ENCODE measurements around the gene CHST13. TPM values are rescaled to one million over a fixed set of nuclear protein-coding genes. Genes with fewer than 3 reads are reported as not detected.
A peak's percentile ranks its signal among the peaks of the same experiment; 100 is the strongest.
"Not testable (repeated sequence)": the region's sequence is repeated elsewhere in the genome, so short reads cannot be mapped to it uniquely, and the experiment has no call there.

The CHST13 gene
- total RNA-seq, 1 donor from 2014 or later, result 0.10 TPM

- DNase-seq (ENCODE audit: low read depth), result no peak
Observed at GRCh38 chr3:126525853-126526667, 2.1 kb downstream of the CHST13 start.

DNA sequence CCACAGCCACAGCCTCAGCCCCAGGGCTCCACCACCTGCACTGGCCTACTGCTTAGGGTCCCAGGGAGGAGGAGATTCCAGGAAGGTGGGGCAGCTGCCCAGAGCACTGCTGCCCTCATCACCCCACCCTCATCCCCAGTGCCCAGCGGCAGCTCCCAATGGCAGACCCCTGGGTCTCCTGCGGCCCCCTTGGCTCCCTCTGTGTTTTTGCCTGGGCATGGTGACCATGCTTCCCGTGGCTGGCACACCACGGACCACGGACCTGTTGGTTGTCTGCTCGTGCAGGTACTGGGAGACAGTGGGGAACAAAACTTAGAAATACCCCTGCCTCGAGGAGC lies 2.7 kb downstream of the CHST13 start:
- no peak for DNase-seq (ENCODE audit: low read depth)

GRCh38 chr3:126527006-126527405 lies 3.1 kb downstream of the CHST13 start:
- DNase-seq (ENCODE audit: low read depth), result no peak

GRCh38 chr3:126527455-126528211 lies 3.7 kb downstream of the CHST13 start:
- no peak for DNase-seq (ENCODE audit: low read depth)

DNA sequence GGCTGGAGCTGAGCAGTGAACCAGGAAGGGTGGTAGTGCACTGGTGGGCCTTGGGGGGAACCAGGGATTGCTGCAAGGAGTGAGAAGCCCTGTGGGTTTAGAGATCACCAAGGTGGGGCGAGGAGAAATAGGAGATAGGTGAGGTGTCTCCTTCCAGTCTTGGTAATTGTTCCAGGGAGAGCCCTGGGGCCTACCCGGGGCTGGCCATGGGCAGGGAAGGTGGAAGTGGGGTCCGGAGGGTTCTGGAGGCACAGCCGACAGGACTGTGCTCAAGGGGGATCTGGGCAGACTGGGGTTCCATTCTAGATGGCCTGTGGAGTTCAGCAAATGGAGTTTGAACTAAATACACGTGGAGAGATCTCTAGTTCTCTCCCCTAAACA lies 4.5 kb downstream of the CHST13 start:
- no peak for DNase-seq (ENCODE audit: low read depth)

- DNase-seq (ENCODE audit: low read depth), result peak; percentile 82
Observed at GRCh38 chr3:126528800-126529541, 5.0 kb downstream of the CHST13 start.

GRCh38 chr3:126529585-126530170 lies 5.7 kb downstream of the CHST13 start:
- no peak for DNase-seq (ENCODE audit: low read depth)

DNA sequence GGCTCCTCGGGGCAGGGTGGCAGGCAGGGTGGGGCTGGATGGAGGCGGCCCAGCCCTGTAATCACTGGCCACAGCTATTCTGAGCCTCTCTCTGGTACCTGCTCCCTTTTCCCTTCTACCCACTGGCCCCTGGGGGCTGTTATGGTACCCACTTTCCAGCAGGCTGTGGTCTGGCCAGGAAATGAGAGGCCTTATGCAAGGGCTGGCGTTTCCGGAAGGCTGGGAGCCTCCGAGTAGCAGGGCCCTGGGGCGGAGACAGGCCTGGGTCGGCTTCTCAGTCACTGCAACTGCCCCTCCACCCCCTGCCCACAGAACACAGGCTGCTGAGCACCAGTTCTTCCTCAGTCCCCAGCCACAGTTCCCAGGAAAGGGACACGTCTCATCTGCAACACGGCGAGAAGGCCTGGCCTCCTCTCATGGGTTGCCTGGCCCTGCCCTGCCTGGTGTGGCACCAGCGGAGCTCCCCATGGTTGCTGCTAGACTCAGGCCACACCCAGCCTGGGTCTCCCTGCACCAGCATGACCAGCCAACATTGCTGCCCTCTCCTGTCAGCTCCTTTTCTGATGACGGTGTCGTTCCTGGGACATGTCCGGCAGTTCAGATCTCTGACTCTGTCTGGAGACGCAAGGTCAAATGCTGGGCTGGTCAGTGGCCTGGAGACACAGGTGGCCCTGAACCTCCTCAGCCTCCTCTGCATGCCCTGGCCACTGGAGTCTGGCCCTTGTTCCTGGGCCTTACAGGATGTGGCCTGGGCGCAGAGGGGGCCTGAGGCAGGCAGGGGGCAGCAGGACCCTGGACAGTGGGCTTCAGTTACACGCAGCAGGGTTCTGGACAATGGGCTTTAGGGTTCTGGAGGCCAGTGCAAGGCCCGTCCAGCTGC lies 6.5 kb downstream of the CHST13 start:
- DNase-seq (ENCODE audit: low read depth), result no peak

DNA sequence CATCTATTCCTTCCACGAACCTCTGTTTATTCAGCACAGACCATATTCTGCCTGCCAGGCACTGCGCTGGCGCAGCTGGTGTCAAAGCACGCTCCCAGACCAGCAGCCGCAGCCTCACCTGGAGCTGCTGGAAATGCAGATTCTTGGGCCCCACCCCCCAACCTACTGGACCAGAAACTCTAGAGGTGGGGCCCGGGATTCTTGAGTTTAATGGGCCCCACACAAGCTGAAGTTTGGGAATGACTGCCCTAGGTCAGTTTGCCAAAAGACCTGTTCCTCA lies 7.0 kb downstream of the CHST13 start:
- no peak for DNase-seq (ENCODE audit: low read depth)

DNA sequence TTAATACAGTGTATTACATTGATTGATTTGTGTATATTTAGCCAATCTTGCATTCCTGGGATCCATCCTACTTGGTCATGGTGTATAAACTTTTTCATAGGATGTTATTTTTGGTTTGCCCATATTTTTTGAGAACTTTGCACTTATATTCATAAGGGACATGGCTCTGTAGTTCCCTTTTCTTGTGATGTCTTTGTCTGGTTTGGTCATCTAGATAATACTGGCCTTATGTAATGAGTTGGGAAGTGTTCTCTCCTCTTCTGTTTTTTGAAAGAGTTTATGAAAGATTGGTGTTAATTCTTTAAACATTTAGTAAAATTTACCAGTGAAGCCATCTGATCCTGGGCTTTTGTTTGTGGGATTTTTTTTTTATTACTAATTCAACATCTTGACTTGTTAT lies 9.6 kb downstream of the CHST13 start:
- DNase-seq (ENCODE audit: low read depth), result no peak

DNA sequence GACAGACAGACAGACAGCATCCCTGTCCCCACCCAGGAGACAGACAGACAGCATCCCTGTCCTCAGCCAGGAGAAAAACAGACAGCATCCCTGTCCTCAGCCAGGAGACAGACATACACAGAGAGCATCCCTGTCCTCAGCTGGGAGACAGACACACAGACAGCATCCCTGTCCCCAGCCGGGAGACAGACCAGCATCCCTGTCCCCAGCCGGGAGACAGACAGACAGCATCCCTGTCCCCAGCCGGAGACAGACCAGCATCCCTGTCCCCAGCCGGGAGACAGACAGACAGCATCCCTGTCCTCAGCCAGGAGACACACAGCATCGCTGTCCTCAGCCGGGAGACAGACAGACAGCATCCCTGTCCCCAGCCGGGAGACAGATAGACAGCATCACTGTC lies 10.8 kb downstream of the CHST13 start:
- DNase-seq (ENCODE audit: low read depth), result not testable (repeated sequence)

- no peak for DNase-seq (ENCODE audit: low read depth)
Observed at GRCh38 chr3:126535636-126536035, 11.7 kb downstream of the CHST13 start.

GRCh38 chr3:126536126-126536525 lies 12.2 kb downstream of the CHST13 start:
- DNase-seq (ENCODE audit: low read depth), result no peak

DNA sequence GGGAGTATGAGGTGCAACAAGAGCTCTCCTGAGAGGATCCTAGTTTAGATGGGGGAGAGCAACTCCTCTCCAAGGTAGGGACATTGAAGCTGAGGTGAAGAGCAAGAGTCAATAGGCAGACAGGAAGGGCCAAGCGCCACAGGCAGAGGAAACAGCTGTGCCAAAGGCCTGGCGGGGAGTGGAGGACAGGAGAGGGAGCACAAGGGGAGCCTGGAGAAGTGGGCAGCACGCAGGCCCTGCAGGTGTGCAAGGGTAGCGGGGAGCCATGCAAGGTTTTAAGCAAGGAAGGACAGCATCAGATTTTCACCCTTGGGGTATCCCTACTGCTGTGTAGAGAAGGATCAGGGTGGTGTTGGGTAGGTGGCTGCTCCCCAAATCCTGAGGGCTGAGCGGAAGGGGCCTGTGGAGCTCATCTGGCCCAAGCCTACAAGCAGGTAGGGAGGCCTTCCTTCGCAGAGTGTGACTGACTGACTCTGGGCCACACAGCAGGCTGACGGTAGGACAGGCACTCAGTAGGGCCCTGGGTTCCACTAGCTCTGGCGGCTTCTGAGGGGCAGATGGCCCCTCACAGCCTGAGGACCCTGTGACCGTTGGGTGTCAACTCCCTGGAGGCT lies 13.3 kb downstream of the CHST13 start:
- DNase-seq (ENCODE audit: low read depth), result no peak

- no peak for DNase-seq (ENCODE audit: low read depth)
Observed at GRCh38 chr3:126537730-126538281, 13.9 kb downstream of the CHST13 start.

DNA sequence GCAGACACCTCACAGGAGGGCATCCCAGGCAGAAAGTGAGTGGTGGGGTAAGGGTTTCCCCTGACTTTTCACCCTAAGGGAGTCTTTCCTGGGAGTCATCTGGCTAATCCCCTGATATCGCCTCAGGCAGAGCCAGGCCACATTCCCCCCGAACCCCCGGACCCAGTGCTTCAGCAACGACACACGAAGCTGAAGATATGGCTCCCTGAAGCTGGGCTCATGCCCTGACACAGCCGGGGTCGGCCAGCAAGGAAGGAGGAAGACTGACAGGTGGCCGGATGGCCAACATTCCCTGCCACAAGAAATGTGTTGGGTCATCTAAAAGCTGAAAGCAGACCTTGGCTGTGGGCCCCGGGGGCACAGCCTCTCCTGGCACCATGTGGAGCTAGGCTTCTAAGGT lies 14.4 kb downstream of the CHST13 start:
- DNase-seq (ENCODE audit: low read depth), result no peak

- no peak for DNase-seq (ENCODE audit: low read depth)
Observed at GRCh38 chr3:126538966-126539365, 15.0 kb downstream of the CHST13 start.

DNA sequence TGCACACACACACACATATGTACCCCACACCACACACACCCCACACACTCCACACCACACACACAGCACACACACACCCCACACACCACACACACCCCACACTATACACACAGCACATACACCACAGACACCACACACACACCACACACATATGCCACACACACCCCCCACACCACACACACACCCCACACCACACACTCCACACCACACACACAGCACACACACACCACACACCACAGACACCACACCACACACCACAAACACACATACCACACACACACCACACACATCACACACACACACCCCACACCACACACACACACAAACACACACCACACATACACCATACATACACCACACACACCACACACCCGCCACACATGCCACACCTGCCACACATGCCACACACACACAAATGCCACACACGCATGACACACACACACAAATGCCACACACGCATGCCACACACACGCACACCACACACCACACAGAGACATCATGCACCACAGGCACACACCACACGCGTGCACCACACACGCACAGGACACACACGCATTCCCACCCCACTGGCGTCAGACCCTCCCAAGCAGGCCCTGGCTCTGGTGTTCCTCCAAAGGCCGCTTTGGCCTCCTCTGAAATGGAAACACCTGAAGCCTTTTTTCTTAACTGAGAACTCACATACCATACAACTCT lies 15.7 kb downstream of the CHST13 start:
- DNase-seq (ENCODE audit: low read depth), result no peak

DNA sequence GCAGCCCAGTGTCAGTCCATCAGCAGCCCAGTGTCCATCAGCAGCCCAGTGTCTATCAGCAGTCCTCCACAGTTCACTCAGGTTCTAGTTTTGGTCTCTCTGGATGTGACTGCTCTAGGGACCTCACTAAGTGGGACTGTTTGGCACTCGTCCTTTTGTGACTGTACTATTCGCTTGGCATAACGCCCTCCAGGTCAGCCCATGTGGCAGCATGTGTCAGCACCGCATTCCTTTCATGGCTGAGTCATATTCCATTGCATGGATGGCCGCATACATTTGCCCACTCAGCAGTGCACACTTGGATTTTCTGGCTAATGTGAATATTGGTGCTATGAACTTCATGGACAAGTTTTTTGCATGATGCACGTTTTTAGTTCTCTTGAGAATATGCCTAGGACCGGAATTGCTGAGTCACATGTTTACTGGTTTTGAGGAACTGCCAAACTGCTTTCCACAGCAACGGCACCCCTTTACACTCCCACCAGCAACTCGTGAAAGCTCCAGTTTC lies 16.4 kb downstream of the CHST13 start:
- DNase-seq (ENCODE audit: low read depth), result peak; percentile 91

Measured in renal cortical epithelial cell (primary cell).